ENCODE data around the gene SPAST. TPM values are rescaled to one million over a fixed set of nuclear protein-coding genes. Genes with fewer than 3 reads are reported as not detected.

Gene SPAST
- total RNA-seq, 1 experiment from 2014 or later: 32.8 TPM

DNA sequence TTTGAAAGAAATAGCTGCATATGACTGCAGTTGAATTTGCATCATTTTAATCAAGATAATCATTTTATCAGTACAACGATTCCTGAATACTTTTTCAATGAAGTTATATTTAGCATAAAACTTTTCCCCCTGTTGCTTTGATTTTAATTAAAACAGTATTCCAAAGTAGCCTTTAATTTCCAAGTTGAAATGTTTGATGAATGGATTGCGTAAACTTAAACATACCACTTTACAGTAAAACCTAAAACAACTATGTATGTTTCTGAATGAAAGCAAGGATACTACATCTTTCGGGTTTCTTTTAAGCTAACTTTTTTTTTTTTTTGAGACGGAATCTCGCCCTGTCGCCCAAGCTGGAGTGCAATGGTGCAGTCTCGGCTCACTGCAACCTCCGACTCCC, 1.4 kb downstream of the SPAST start:
- no peak overlapping the region for H3K9ac ChIP-seq (ENCODE audit: extremely low read depth, insufficient read length, low read length)
- no peak overlapping the region for H3K27ac ChIP-seq (ENCODE audit: insufficient read length, low read depth, low read length)
- no peak overlapping the region for H3K23ac ChIP-seq (ENCODE audit: insufficient read length, low read depth, low read length)

More for the DNA sequence above, 1.4 kb downstream of the SPAST start:
- Histone ChIP-seq H3K56ac (ENCODE audit: insufficient read length, low read depth, low read length) (no peak overlapping the region), H3K18ac (ENCODE audit: insufficient read length, low read depth, low read length) (no peak overlapping the region), H2BK20ac (ENCODE audit: low read depth, low read length, poor library complexity, severe bottlenecking) (no peak overlapping the region), H3K4me2 (ENCODE audit: insufficient read depth, insufficient read length, low read length) (peak overlapping the region; percentile 99), H3K23me2 (ENCODE audit: insufficient read length, low read depth, low read length, poor library complexity, severe bottlenecking) (peaks cover 3% of the 10 kb centered on the region), H2BK15ac (ENCODE audit: low read depth, low read length) (no peak overlapping the region), H4K5ac (ENCODE audit: insufficient read length, low read depth, low read length) (no peak overlapping the region), H4K91ac (ENCODE audit: insufficient read length, low read depth, low read length) (no peak overlapping the region), H2AFZ (ENCODE audit: low read length) (no peak overlapping the region), H3K14ac (ENCODE audit: insufficient read depth, low read length) (no peak overlapping the region), H3K9me3 (ENCODE audit: control insufficient read depth, low read depth, low read length) (no peaks in the 10 kb centered on the region), H3K79me1 (ENCODE audit: insufficient read depth, low read depth, low read length, poor library complexity, severe bottlenecking) (no peaks in the 10 kb centered on the region), H3K4me1 (ENCODE audit: insufficient read depth, low read length) (no peaks in the 10 kb centered on the region), H2BK12ac (ENCODE audit: insufficient read length, low read depth, low read length) (no peak overlapping the region), H3K27me3 (ENCODE audit: insufficient read depth, low read length) (no peaks in the 10 kb centered on the region), H3K4ac (ENCODE audit: low read depth, low read length) (no peak overlapping the region), H3K79me2 (ENCODE audit: insufficient read depth, low read length) (no peaks in the 10 kb centered on the region; the same call in 1 of the 2 replicates), H4K20me1 (ENCODE audit: control insufficient read depth, insufficient read depth, insufficient read length) (no peaks in the 10 kb centered on the region), H4K8ac (replicated peaks; ENCODE audit: insufficient read length, low read depth, low read length) (no peak overlapping the region), H2BK5ac (ENCODE audit: insufficient read length, low read length) (no peak overlapping the region), H2AK5ac (ENCODE audit: insufficient read length, low read length) (no peak overlapping the region), H3T11ph (ENCODE audit: low read length) (no peak overlapping the region), H2BK120ac (ENCODE audit: low read depth, low read length, poor library complexity, severe bottlenecking) (no peak overlapping the region)
- Mint-ChIP-seq H3K4me3 (peak overlapping the region; percentile 92 to 95), H3K9me3 (no peaks in the 10 kb centered on the region), H3K27me3 (ENCODE audit: low read depth) (no peaks in the 10 kb centered on the region), H3K4me1 (peaks cover 11 to 13% of the 10 kb centered on the region in 2 experiments), H3K36me3 (ENCODE audit: insufficient read depth in 1 of 3, low read depth in 3 of 3) (peaks cover 0 to 5% (median 4%) of the 10 kb centered on the region in 3 experiments; a peak in 5 of 7 replicates), H3K27ac (no peak overlapping the region)
- no CpG with 5 or more reads among the region's 8 CpGs for WGBS (ENCODE audit: extremely low coverage, insufficient read length, low lambda C conversion rate)
- TF ChIP-seq, protein P1, sequence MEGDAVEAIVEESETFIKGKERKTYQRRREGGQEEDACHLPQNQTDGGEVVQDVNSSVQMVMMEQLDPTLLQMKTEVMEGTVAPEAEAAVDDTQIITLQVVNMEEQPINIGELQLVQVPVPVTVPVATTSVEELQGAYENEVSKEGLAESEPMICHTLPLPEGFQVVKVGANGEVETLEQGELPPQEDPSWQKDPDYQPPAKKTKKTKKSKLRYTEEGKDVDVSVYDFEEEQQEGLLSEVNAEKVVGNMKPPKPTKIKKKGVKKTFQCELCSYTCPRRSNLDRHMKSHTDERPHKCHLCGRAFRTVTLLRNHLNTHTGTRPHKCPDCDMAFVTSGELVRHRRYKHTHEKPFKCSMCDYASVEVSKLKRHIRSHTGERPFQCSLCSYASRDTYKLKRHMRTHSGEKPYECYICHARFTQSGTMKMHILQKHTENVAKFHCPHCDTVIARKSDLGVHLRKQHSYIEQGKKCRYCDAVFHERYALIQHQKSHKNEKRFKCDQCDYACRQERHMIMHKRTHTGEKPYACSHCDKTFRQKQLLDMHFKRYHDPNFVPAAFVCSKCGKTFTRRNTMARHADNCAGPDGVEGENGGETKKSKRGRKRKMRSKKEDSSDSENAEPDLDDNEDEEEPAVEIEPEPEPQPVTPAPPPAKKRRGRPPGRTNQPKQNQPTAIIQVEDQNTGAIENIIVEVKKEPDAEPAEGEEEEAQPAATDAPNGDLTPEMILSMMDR (conservative IDR thresholded peaks at IDR 0.05): no peak
- DNase-seq: no peak

All from H9 (cell line).